ENCODE results near the gene FNDC5. TPM values are rescaled to one million over a fixed set of nuclear protein-coding genes. Genes with fewer than 3 reads are reported as not detected.

The FNDC5 gene
- total and polyA plus RNA-seq, 4 donors = 0.43 to 10.5 (median 2.0) TPM

DNA sequence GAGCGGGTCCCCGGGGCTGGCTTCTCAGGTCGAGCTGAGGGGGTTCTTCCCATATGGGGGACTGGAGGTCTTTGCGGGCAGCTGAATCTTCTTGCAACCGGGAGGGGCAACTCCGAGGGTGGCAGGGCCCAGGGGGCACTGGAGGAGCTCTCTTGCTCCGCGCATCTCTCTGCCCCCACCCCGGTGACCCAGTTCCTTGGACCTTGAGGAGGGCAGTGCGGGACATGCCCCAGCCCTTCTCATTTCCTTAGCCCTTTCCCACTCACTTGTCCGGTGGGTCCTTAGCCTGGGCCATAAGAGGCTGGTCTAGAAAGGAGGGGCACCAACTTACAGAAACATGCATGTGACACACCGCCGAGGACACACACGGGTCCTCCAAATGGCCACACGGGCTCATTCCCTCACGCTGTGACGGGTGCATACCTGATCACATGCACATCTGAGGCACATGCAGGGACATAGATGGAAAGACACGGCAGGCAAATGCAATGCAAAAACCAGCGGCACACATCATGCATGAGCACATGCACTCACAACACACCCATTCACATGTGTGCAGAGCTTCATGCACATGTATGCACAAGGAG is 16.2 kb upstream of the FNDC5 start:
- no peak for TF ChIP-seq FOXA1 (IDR thresholded peaks at IDR 0.05)
- TF ChIP-seq, protein P1, sequence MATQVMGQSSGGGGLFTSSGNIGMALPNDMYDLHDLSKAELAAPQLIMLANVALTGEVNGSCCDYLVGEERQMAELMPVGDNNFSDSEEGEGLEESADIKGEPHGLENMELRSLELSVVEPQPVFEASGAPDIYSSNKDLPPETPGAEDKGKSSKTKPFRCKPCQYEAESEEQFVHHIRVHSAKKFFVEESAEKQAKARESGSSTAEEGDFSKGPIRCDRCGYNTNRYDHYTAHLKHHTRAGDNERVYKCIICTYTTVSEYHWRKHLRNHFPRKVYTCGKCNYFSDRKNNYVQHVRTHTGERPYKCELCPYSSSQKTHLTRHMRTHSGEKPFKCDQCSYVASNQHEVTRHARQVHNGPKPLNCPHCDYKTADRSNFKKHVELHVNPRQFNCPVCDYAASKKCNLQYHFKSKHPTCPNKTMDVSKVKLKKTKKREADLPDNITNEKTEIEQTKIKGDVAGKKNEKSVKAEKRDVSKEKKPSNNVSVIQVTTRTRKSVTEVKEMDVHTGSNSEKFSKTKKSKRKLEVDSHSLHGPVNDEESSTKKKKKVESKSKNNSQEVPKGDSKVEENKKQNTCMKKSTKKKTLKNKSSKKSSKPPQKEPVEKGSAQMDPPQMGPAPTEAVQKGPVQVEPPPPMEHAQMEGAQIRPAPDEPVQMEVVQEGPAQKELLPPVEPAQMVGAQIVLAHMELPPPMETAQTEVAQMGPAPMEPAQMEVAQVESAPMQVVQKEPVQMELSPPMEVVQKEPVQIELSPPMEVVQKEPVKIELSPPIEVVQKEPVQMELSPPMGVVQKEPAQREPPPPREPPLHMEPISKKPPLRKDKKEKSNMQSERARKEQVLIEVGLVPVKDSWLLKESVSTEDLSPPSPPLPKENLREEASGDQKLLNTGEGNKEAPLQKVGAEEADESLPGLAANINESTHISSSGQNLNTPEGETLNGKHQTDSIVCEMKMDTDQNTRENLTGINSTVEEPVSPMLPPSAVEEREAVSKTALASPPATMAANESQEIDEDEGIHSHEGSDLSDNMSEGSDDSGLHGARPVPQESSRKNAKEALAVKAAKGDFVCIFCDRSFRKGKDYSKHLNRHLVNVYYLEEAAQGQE (IDR thresholded peaks at IDR 0.05) = peak; percentile 7
- Histone ChIP-seq H3K9ac (ENCODE audit: low read depth in 1 of 2, low read length in 2 of 2) (no peak overlapping the region), H3K4me1 (ENCODE audit: control insufficient read depth in 4 of 4, insufficient read depth in 4 of 4, low read length in 3 of 4) (peaks cover 0 to 5% (median under 1%) of the 10 kb centered on the region in 4 donors), H3K27ac (ENCODE audit: low read depth in 1 of 2, low read length in 2 of 2) (no peak overlapping the region), H3K4me3 (ENCODE audit: low read depth in 1 of 3, low read length in 3 of 3) (peak overlapping the region in 1 of 3 donors; percentile 15), H3K9me3 (ENCODE audit: control insufficient read depth in 4 of 4, low read length in 3 of 4) (no peaks in the 10 kb centered on the region), H3K27me3 (ENCODE audit: control insufficient read depth in 4 of 4, insufficient read depth in 4 of 4, low read length in 3 of 4) (peaks cover 0 to 10% (median 3%) of the 10 kb centered on the region in 4 donors), H3K36me3 (ENCODE audit: control insufficient read depth in 4 of 4, insufficient read depth in 3 of 4, low read depth in 1 of 4, low read length in 3 of 4) (no peaks in the 10 kb centered on the region)
- DNase-seq (ENCODE audit: low spot score) = no peak
- 43% methylated on average over 19 of the region's 19 CpGs for WGBS

DNA sequence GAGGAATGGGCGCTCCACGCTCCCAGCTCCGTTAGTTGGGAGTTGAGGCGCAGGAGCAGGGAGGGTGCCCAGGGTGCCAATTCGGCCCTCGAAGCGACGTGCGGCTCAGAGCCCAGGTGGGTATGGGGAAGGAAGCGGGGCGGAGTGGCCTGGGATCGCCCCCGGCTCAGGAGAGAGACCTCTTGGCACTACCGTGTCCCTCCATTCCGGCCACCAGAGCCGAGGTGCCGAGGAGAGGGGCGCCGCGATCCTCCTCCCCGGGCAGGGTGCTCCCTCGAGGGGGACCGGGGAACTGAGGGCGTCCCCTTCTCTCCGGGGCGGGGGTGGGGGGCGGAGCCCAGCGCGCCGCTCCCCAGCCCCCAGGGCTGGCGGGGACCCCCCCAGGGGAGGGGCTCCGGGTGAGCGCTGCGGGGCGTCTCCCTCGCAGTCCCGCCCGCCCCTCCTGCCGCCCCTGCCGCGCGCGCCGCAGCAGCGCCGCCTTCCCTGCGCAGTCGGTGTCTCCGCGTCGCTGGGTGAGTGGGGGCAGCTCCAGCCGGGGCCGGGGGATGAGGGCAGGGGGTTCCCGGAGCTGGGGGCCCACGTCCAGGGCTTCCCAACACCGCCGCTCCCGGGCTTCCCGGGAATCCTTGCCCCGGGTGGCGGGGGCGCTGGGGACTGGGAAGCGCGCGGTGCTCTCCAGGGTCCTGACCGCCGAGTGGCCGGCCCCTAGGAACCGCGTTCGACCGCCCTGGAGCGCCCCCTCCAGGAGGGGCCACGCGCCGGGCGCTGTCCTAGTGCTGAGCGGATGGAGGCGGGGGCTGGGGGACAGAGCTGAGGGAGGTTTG is 15.5 kb upstream of the FNDC5 start, which contains the start of gene HPCA:
Gene HPCA (plus strand): TSS at position 488 of the 824 bp plus-strand sequence. CDS start 2,408 bp downstream, outside the sequence.
- DNase-seq (ENCODE audit: low spot score) = peak; percentile 75
- Histone ChIP-seq H3K9ac (ENCODE audit: low read depth in 1 of 2, low read length in 2 of 2) (no peak within 1 kb of the TSS), H3K4me1 (ENCODE audit: control insufficient read depth in 4 of 4, insufficient read depth in 4 of 4, low read length in 3 of 4) (peaks cover 0 to 5% (median under 1%) of the 10 kb centered on the region in 4 donors), H3K9me3 (ENCODE audit: control insufficient read depth in 4 of 4, low read length in 3 of 4) (no peaks in the 10 kb centered on the region), H3K27ac (ENCODE audit: low read depth in 1 of 2, low read length in 2 of 2) (no peak within 1 kb of the TSS), H3K27me3 (ENCODE audit: control insufficient read depth in 4 of 4, insufficient read depth in 4 of 4, low read length in 3 of 4) (peaks cover 0 to 10% (median 3%) of the 10 kb centered on the region in 4 donors), H3K36me3 (ENCODE audit: control insufficient read depth in 4 of 4, insufficient read depth in 3 of 4, low read depth in 1 of 4, low read length in 3 of 4) (no peaks in the 10 kb centered on the region), H3K4me3 (ENCODE audit: low read depth in 1 of 3, low read length in 3 of 3) (peak within 1 kb of the TSS in 1 of 3 donors; percentile 15)
- WGBS = 6% methylated on average over 79 of the region's 79 CpGs
- TF ChIP-seq, protein P2, sequence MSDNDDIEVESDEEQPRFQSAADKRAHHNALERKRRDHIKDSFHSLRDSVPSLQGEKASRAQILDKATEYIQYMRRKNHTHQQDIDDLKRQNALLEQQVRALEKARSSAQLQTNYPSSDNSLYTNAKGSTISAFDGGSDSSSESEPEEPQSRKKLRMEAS (IDR thresholded peaks at IDR 0.05) = no peak
- TF ChIP-seq, protein P3, sequence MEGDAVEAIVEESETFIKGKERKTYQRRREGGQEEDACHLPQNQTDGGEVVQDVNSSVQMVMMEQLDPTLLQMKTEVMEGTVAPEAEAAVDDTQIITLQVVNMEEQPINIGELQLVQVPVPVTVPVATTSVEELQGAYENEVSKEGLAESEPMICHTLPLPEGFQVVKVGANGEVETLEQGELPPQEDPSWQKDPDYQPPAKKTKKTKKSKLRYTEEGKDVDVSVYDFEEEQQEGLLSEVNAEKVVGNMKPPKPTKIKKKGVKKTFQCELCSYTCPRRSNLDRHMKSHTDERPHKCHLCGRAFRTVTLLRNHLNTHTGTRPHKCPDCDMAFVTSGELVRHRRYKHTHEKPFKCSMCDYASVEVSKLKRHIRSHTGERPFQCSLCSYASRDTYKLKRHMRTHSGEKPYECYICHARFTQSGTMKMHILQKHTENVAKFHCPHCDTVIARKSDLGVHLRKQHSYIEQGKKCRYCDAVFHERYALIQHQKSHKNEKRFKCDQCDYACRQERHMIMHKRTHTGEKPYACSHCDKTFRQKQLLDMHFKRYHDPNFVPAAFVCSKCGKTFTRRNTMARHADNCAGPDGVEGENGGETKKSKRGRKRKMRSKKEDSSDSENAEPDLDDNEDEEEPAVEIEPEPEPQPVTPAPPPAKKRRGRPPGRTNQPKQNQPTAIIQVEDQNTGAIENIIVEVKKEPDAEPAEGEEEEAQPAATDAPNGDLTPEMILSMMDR (IDR thresholded peaks at IDR 0.05; ENCODE audit: low read depth, low read length, missing input control) = peak; percentile 16
- TF ChIP-seq, protein P1 (IDR thresholded peaks at IDR 0.05) = peak; percentile 98
- TF ChIP-seq EGR1 (IDR thresholded peaks at IDR 0.05; ENCODE audit: low read depth in 2 of 2) (no peak), SP1 (IDR thresholded peaks at IDR 0.05) (no peak), RAD21 (IDR thresholded peaks at IDR 0.05) (peak in 1 of 2 donors; percentile 29)
